ENCODE data around the gene FRMD5.

- TF ChIP-seq CTCF (conservative IDR thresholded peaks at IDR 0.05 in 1 of 2, IDR thresholded peaks at IDR 0.05 in 1 of 2; ENCODE audit: low read depth in 1 of 2, low read length in 2 of 2) (no peak), EZH2 (IDR thresholded peaks at IDR 0.05; ENCODE audit: low read length, missing control alignments) (no peak)
These were observed 207.1 kb downstream of the FRMD5 start for GRCh38 chr15:43987924-43988323.

Measured in fibroblast of lung (primary cell).